Left ventricle myocardium superior (tissue), 1 donor: ENCODE measurements around the gene SRP68. TPM values are rescaled to one million over a fixed set of nuclear protein-coding genes. Genes with fewer than 3 reads are reported as not detected.

Experiments used
- ATAC-seq: fragments of 200-7000 bp; cut with Tn5 transposase; one replicate; pipeline ENCODE4 v1.9.1; 2020; ENCODE audit warnings: mild to moderate bottlenecking, moderate library complexity
- DNase-seq: peaks from one replicate; pipeline ENCODE4 v3.0.0-alpha.2; 2020
- intact Hi-C: fragments of 100-400 bp; cut with micrococcal nuclease; formaldehyde crosslinking; loops from one replicate; pipeline ENCODE4 v1.11.0; 2022
- total RNA-seq: library from RNA; stranded (reverse); fragmentation: NEBNext Ultra II Directional; extraction: Animal tissue kit (Norgen Biotek cat#: 25700); gene quantifications from one replicate; pipeline ENCODE4 v1.2.1, GENCODE V29; 2021
- donor health status: DM: no; HTN: yes; CAD: no; lungs with severe emphysema.

SRP68 gene
- total RNA-seq, 1 donor from 2014 or later = 66.1 TPM

GRCh38 chr17:76008208-76008607 lies 64.1 kb downstream of the SRP68 start:
- intact Hi-C loops = loop anchor here (10.0 kb wide), 1 partner anchor 103 kb away; the partner anchor contains the start of gene MRPL38
- ATAC-seq = no peak
- no peak for DNase-seq

GRCh38 chr17:76007850-76008165 lies 64.5 kb downstream of the SRP68 start:
- no peak for DNase-seq
- no peak for ATAC-seq
- intact Hi-C loops = loop anchor here (10.0 kb wide), 1 partner anchor 103 kb away; the partner anchor contains the start of gene MRPL38

DNA sequence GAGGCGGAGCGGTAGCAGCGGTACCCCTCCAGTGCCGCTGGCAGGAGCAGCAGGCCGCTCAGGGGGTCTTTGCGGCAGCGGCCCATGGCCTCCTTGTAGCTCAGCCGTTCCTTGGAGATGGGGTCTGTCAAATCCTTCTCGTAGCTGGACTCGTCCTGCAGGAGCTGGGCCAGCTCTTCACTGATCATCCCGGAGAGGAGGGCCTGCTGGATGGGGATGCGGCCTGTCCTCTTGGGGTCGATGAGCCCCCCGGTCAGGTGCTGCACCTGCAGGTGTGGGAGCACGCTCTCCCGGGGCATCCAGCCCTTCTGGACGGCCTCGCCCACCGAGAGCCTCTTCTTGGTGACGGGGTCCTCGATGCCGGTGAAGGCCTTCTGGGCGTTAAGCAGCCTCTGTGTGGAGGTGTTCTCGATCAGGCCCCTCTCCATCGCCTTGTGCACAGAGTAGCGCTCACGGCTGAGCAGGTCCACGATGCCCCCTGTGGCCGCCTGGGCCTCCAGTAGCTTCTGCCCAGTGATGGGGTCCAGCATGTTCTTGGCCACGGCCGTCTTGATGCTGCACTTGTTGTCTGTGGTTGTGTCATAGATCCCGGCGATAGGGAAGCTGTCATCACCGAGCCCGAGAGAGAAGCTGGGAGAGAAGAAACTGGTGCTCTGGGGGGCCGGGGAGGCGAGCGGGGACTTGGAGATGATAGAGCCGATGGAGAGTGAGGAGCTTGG lies 65.0 kb downstream of the SRP68 start:
- intact Hi-C loops = loop anchor here (10.0 kb wide), 1 partner anchor 102 kb away; the partner anchor contains the start of gene MRPL38
- DNase-seq (no peak), ATAC-seq (no peak)

DNA sequence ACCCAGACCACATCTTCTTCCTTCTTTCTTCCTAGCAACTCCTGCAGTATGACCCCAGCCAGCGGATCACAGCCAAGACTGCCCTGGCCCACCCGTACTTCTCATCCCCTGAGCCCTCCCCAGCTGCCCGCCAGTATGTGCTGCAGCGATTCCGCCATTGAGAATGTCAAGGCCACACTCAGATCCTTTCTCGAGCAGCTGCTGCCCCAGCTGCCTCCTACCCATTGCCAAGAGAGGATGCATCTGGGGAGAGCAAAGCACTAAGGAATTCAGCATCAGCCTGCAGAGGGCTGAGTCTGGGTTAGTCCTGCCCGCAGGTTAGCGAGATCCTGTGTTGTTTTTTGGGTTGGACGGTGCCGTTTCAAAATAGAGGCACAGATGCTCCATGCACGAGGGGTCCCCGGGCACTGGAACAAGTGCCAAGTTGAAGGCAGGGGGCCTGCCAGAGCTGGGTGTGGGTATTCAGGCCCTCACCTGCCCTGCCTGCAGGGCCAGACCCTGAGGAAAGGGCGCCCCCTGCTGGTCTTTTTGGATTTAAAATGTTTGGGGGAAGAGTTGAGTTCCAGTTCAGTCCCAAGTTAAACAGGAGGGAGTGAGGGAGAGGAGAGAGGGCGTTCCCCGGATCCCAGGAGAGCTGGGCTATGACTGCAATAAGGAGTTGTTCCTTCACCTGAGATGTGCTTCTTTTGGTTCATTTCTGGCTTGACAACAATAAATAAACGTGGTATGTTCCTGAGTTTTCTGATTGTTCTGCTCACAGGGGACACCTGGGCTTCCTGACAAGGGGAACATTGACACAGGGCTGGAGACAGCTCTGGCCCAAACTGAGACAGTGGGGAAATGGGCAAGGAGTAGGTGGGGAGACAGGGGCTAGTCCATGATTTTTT lies 66.8 kb downstream of the SRP68 start:
- peak; percentile 78 for ATAC-seq
- peak; percentile 64 for DNase-seq
- intact Hi-C loops = loop anchor here (10.0 kb wide), 1 partner anchor 101 kb away; the partner anchor contains the start of gene MRPL38

DNA sequence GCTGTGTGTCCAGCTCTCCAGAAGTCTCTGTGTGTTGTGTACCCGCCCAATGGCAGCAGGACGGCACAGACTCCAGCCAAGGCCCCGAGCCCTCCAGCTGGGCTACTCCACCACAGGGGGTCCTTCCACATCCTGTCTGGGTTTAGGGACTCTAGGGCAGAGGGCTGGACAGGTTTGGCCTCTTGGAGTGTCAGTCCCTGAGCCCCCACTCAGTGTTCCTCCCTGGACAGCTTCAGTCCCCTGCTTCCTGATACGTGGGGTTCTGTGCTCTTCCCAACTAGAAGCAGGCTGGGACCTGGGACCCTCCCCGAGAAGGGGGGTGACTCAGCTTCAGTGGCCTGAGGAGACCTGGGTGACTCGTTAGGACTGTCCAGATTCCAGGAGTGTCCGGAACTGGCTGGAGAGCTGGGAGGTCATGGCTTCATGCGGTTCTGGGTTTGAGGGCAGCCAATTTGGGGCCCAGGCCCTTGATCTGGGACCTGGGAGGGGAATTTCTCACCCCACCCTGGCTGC lies 67.5 kb downstream of the SRP68 start:
- no peak for DNase-seq
- ATAC-seq = peak; percentile 15
- intact Hi-C loops = loop anchor here (10.0 kb wide), 1 partner anchor 100 kb away; the partner anchor contains the start of gene MRPL38

- ATAC-seq (peak; percentile 8), DNase-seq (no peak)
- intact Hi-C loops = loop anchor here (10.0 kb wide), 1 partner anchor 99 kb away; the partner anchor contains the start of gene MRPL38
Measured at GRCh38 chr17:76003915-76004314, 68.4 kb downstream of the SRP68 start.

GRCh38 chr17:76002100-76002499 lies 70.2 kb downstream of the SRP68 start:
- no peak for DNase-seq
- intact Hi-C loops = loop anchor here (10.0 kb wide), 1 partner anchor 97 kb away; the partner anchor contains the start of gene MRPL38
- ATAC-seq = no peak

DNA sequence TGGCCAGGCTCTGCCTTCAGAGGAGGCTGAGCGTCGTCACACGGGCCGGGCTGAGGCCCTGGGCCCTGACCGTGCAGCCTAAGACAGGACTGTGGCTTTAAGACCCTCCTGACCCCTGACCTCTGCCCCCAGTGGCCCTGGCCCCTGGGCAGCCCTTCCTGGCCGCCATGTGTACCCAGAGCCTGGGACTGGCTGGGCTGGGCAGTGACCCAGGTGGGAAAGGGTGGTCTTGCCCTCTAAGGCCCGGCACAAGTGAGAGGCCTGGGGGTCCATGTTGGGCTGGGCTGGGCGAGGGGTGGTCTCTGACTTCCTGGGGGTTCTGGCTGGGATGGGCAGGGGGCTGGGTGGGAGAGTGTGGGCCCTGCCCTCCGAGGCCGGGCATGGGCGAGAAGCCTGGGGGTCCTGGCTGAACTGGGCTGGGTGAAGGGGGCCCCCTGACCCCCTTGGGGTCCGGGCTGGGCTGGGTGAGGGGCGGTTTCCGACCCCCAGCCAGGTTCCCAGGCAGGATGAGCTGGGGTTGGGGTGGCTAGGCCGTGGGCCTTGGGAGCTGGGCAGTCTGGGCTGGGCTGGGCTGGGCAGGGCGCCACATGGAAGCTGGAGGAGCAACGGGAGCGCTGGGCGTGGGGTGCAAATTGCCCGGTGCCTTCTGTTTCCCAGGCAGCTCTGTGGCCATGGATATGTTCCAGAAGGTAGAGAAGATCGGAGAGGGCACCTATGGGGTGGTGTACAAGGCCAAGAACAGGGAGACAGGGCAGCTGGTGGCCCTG lies 71.4 kb downstream of the SRP68 start, which contains the start of gene CDK3:
Gene CDK3, plus strand, starts transcription at position 101 of the 767 bp plus-strand sequence. Its CDS starts 571 bp downstream, at position 672.
- ATAC-seq (no peak), DNase-seq (peak; percentile 21)
- intact Hi-C loops = loop anchor here (10.0 kb wide), 1 partner anchor 96 kb away; the partner anchor contains the start of gene MRPL38

DNA sequence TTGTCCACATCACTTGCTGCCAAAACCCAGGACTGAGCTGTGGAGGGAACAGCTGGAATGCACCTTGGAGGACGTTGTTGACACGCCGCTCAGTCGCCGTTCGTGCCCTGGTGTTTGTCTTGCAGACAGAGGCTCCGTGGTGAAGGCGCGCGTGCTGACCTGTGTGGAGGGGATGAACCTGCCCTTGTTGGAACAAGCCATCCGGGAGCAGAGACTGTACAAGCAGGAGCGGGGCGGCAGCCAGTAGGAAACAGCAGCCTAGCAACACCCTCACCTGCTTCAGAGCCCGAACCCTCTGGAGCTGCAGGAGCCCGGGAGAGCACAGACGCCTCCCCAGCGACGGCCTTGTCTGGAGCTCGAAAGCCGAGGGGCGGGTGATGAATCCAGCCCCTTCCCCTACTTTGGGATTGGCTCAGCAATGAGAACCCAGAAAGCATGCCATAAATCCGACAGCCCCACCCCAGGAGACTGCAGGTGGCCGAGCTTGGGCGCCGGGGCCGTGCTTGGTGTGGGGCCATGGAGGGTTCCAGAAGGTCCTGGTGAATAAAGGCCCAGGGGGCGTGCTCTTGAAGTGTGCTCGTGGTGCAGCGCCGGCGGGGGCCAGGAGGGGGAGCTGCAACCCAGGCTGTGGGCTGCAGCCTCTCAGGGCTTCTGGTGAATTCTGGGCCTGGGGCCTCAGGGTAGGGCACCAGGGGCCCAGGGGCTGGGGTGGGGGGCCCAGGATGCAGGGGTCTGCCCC lies 72.1 kb downstream of the SRP68 start:
- intact Hi-C loops = loop anchor here (10.0 kb wide), 1 partner anchor 95 kb away; the partner anchor contains the start of gene MRPL38
- DNase-seq (peak; percentile 55), ATAC-seq (peak; percentile 18)

DNA sequence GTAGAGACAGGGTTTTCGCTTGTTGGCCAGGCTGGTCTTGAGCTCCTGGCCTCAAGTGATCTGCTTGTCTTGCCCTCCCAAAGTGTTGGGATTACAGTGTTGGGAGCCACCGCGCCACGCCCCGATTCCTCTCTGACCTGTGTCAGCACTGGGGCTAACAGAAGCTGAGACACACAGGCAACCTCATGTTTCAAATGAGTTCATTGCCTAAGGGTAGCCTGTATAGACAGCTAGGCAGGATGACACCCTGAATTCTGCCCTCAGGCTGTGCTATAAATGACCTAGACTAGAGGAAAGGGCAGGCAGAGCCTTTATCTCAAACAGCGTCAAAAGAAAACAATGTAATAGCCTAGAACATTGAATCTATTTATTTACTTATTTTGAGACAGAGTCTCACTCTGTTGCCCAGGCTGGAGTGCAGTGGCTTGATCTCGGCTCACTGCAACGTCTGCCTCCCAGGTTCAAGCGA lies 74.0 kb downstream of the SRP68 start:
- ATAC-seq (no peak), DNase-seq (no peak)
- intact Hi-C loops = no loop called here

GRCh38 chr17:75996665-75997590 lies 75.4 kb downstream of the SRP68 start:
- intact Hi-C loops = no loop called here
- DNase-seq = no peak

DNA sequence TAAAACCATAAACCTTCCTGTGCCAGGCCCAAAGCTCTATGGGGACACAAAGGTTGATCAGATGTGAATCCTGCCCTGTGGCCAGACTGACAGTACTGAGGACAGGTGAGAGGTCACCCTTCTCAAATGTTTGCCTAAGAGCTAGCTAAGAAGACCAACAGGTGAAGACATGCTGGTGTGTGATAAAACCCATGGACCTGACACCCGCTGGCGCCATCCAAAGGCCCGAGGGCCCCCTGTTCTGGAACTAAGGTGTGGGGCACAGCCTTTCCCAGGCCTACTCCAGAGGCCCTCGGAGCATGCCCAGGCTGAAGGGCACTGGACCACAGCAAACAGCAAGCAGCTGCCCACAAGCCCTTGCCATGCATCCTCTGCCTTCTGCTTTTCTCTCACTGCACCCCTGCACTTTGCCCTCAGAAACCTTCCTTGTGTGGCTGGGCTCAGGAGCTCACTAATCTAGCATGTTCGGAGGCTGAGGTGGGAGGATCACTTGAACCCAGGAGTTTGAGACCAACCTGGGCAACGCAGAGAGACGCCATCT lies 76.9 kb downstream of the SRP68 start:
- DNase-seq = no peak
- ATAC-seq = no peak
- intact Hi-C loops = no loop called here

More at GRCh38 chr17:75996665-75997590, 75.4 kb downstream of the SRP68 start:
- peak; percentile 53 for ATAC-seq

- DNase-seq (no peak), ATAC-seq (no peak)
- intact Hi-C loops = no loop called here
Measured at GRCh38 chr17:75994802-75995370, 77.4 kb downstream of the SRP68 start.

- intact Hi-C loops = no loop called here
- ATAC-seq (no peak), DNase-seq (no peak)
Measured at GRCh38 chr17:75991396-75991795, 80.9 kb downstream of the SRP68 start.
